GM12878 (cell line): ENCODE data around the gene PPARD. TPM values are rescaled to one million over a fixed set of nuclear protein-coding genes. Genes with fewer than 3 reads are reported as not detected.

Experiments
- ATAC-seq: fragments of 200-7000 bp; cut with Tn5 transposase; 3 replicates; pipeline ENCODE4 v1.9.1; 2020; ENCODE audit warnings: mild to moderate bottlenecking, moderate library complexity
- BruUV-seq: library from RNA; stranded (reverse); fragments of 400-500 nt; replicated peaks from 2 replicates; lab custom pipeline; 2021; lab: Mats Ljungman, UMichigan
- CTCF ChIA-PET: fragments of 300-600 bp; sonication (Branson Sonifier 250); formaldehyde crosslinking; extraction: SDS; loops from one replicate; lab custom pipeline; 2021; ENCODE audit warnings: inconsistent platforms; lab: Yijun Ruan, JAX
- POLR2A ChIA-PET: fragments of 350-600 bp; formaldehyde crosslinking; extraction: SDS; loops from one replicate; lab custom pipeline; 2021; ENCODE audit warnings: inconsistent platforms; lab: Charles Lee
- RAD21 ChIA-PET: fragments of 300-600 bp; sonication (Branson Sonifier 250); formaldehyde crosslinking; loops from one replicate; lab custom pipeline; 2023; ENCODE audit warnings: antibody characterized with exemption; ENCODE audit not compliant: unreplicated experiment; lab: Charles Lee
- SMC1A ChIA-PET: fragments of 300-600 bp; sonication (Branson Sonifier 250); formaldehyde crosslinking; loops from one replicate; lab custom pipeline; 2023; ENCODE audit not compliant: unreplicated experiment, uncharacterized antibody; lab: Charles Lee
- DNase-seq: peaks from one replicate; pipeline ENCODE4 v3.0.0-alpha.2; 2011; ENCODE audit warnings: low read depth, low spot score
- FAIRE-seq: peaks from 3 replicates; lab custom pipeline; 2011; peaks lifted over from hg19 to GRCh38; lab: Jason Lieb, UNC
- H2AFZ ChIP-seq: 2 replicates; pipeline ENCODE4 v1.6.0; 2011; ENCODE audit warnings: low read depth, low read length, control low read depth; ENCODE audit not compliant: control insufficient read depth
- H3K27ac ChIP-seq: 2 replicates; pipeline ENCODE4 v1.5.1; 2011; ENCODE audit warnings: control low read depth; ENCODE audit not compliant: control insufficient read depth, insufficient read depth
- H3K27me3 ChIP-seq, 2 experiments: replicated peaks in 1 of 2; 2 replicates each; pipeline versions ENCODE4 v1.6.0 to v1.6.1; 2011; ENCODE audit warnings: low read length in 1 of 2; ENCODE audit not compliant: control insufficient read depth in 2 of 2, insufficient read depth in 2 of 2
- H3K36me3 ChIP-seq, 2 experiments: 2 replicates each; pipeline ENCODE4 v1.5.1; 2011; ENCODE audit warnings: low read length in 1 of 2; ENCODE audit not compliant: control insufficient read depth in 2 of 2, insufficient read depth in 2 of 2
- H3K4me1 ChIP-seq: 2 replicates; pipeline ENCODE4 v1.6.1; 2011; ENCODE audit warnings: mild to moderate bottlenecking, low read length, moderate library complexity, mixed read lengths; ENCODE audit not compliant: control insufficient read depth, insufficient read depth
- H3K4me2 ChIP-seq: 2 replicates; pipeline ENCODE4 v1.6.0; 2011; ENCODE audit warnings: control low read depth; ENCODE audit not compliant: control insufficient read depth, insufficient read depth
- H3K4me3 ChIP-seq: fragments of 200-600 bp; sonication (generic); 2 replicates; pipeline ENCODE4 v1.5.1; 2016
- H3K79me2 ChIP-seq: 2 replicates; pipeline ENCODE4 v1.6.0; 2011; ENCODE audit warnings: low read length; ENCODE audit not compliant: control insufficient read depth, insufficient read depth
- H3K9ac ChIP-seq: 2 replicates; pipeline ENCODE4 v1.8.0; 2011; ENCODE audit warnings: low read length, control low read depth, mixed read lengths; ENCODE audit not compliant: control insufficient read depth, insufficient read depth
- H3K9me3 ChIP-seq: replicated peaks from 3 replicates; pipeline ENCODE4 v1.5.1; 2011; ENCODE audit warnings: mild to moderate bottlenecking, low read length; ENCODE audit not compliant: control insufficient read depth, insufficient read depth
- H4K20me1 ChIP-seq: 2 replicates; pipeline ENCODE4 v1.6.0; 2011; ENCODE audit not compliant: control insufficient read depth, insufficient read depth
- CBFB ChIP-seq: IDR thresholded peaks from 2 replicates; pipeline ENCODE4 v1.6.1; 2016; ENCODE audit warnings: antibody characterized with exemption, low read depth
- CHD4 ChIP-seq: fragments of 200-600 bp; sonication (generic); IDR thresholded peaks from 2 replicates; pipeline ENCODE4 v1.6.1; 2016; ENCODE audit warnings: mild to moderate bottlenecking
- HDGF ChIP-seq: fragments of 450-650 bp; IDR thresholded peaks from 2 replicates; pipeline ENCODE4 v1.6.1; 2016; ENCODE audit warnings: antibody characterized with exemption
- IKZF2 ChIP-seq, 2 experiments: fragments of 450-650 bp; IDR thresholded peaks; 2 replicates each; pipeline ENCODE4 v1.6.1; 2017; ENCODE audit warnings: mild to moderate bottlenecking in 2 of 2, moderate library complexity in 2 of 2
- RUNX3 ChIP-seq: IDR thresholded peaks from 2 replicates; pipeline ENCODE4 v1.6.1; 2012; ENCODE audit warnings: low read length, inconsistent platforms
- WGBS: methylation state at CpG from one replicate; pipeline ENCODE4 v1.1.6; 2016; ENCODE audit warnings: low lambda C conversion rate; ENCODE audit not compliant: insufficient replicate concordance, insufficient coverage; ENCODE audit errors: missing lambda C conversion rate; 5-methylcytosine and 5-hydroxymethylcytosine counted together
- in situ Hi-C: fragments of 300-500 bp; cut with MboI; formaldehyde crosslinking; loops from 9 replicates; pipeline ENCODE4 v1.14.3; 2018; ENCODE audit warnings: mixed read lengths
- intact Hi-C: fragments of 100-400 bp; cut with micrococcal nuclease; formaldehyde crosslinking; loops from one replicate; pipeline ENCODE4 v1.14.2; 2022; ENCODE audit not compliant: unreplicated experiment
- polyA plus RNA-seq, 11 experiments: library from polyadenylated mRNA; depleted of rRNA in 4 of 11; unstranded in 6 of 11; stranded (reverse) in 5 of 11; fragments of >200 nt; fragmentation: Nextera tagmentation in 4 of 11; fragmentation: Illumina TruSeq in 1 of 11; extraction: Ambion mirVana in 4 of 11; extraction: Trizol in 1 of 11; gene quantifications; 1 replicate in 1 of 11; 2 replicates in 10 of 11; pipeline versions ENCODE4 v1.2.1 to v1.2.3, GENCODE V29; 2011 to 2016; ENCODE audit warnings: inconsistent platforms in 2 of 11, missing spikeins in 2 of 11, low read depth in 1 of 11
- total RNA-seq, 4 experiments: library from RNA; depleted of rRNA in 3 of 4; stranded (reverse); fragments of >200 nt in 3 of 4; fragmentation: Illumina TruSeq in 1 of 4; extraction: Trizol in 1 of 4; gene quantifications; 2 replicates each; pipeline versions ENCODE4 v1.2.1 to v1.2.3, GENCODE V29; 2013 to 2021
- TF ChIP-seq, protein P1 (sequence below): fragments of 450-650 bp; IDR thresholded peaks from 2 replicates; pipeline ENCODE4 v1.6.1; 2016; ENCODE audit warnings: mild to moderate bottlenecking
- TF ChIP-seq, protein P2 (sequence below): IDR thresholded peaks from 2 replicates; pipeline ENCODE4 v1.6.1; 2012; ENCODE audit warnings: low read depth, low read length, improper control_type of control experiment
- TF ChIP-seq, protein P3 (sequence below): fragments of 450-650 bp; IDR thresholded peaks from 2 replicates; pipeline ENCODE4 v1.6.1; 2017; ENCODE audit warnings: low read depth, mild to moderate bottlenecking, moderate library complexity

Gene PPARD
- total and polyA plus RNA-seq, 10 of the 15 experiments (the other 5 are each of a cell fraction or from before 2014, with no cell fraction given) = 0.05 to 12.6 (median 6.7) TPM

DNA sequence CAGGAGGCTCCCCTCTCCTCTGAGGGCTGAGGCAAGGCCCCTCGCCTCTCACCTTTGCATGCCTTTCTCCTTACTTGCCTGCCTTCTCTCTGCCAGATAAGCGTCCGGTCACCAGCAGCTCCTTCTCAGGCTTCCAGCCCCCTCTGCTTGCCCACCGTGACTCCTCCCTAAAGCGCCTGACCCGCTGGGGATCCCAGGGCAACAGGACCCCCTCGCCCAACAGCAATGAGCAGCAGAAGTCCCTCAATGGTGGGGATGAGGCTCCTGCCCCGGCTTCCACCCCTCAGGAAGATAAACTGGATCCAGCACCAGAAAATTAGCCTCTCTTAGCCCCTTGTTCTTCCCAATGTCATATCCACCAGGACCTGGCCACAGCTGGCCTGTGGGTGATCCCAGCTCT lies 21.3 kb upstream of the PPARD start:
- RAD21 ChIA-PET = no interaction called here
- SMC1A ChIA-PET = no interaction called here
- Histone ChIP-seq H3K4me1 (no peaks in the 10 kb centered on the region), H3K36me3 (peaks cover 14 to 22% of the 10 kb centered on the region in 2 experiments), H3K27me3 (no peaks in the 10 kb centered on the region), H3K27ac (no peak overlapping the region), H3K9ac (no peak overlapping the region), H2AFZ (no peak overlapping the region), H3K4me2 (no peak overlapping the region), H3K4me3 (no peak overlapping the region), H3K79me2 (no peaks in the 10 kb centered on the region), H4K20me1 (no peaks in the 10 kb centered on the region), H3K9me3 (no peaks in the 10 kb centered on the region)
- FAIRE-seq (no peak), ATAC-seq (no peak), DNase-seq (no peak)
- intact Hi-C loops (no loop called here), in situ Hi-C loops (no loop called here)
- TSS peak; percentile 50 for BruUV-seq
- TF ChIP-seq, protein P1, sequence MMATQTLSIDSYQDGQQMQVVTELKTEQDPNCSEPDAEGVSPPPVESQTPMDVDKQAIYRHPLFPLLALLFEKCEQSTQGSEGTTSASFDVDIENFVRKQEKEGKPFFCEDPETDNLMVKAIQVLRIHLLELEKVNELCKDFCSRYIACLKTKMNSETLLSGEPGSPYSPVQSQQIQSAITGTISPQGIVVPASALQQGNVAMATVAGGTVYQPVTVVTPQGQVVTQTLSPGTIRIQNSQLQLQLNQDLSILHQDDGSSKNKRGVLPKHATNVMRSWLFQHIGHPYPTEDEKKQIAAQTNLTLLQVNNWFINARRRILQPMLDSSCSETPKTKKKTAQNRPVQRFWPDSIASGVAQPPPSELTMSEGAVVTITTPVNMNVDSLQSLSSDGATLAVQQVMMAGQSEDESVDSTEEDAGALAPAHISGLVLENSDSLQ = no peak
- TF ChIP-seq, protein P2, sequence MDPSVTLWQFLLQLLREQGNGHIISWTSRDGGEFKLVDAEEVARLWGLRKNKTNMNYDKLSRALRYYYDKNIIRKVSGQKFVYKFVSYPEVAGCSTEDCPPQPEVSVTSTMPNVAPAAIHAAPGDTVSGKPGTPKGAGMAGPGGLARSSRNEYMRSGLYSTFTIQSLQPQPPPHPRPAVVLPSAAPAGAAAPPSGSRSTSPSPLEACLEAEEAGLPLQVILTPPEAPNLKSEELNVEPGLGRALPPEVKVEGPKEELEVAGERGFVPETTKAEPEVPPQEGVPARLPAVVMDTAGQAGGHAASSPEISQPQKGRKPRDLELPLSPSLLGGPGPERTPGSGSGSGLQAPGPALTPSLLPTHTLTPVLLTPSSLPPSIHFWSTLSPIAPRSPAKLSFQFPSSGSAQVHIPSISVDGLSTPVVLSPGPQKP = no peak
- TF ChIP-seq CBFB = no peak
- no peak for TF ChIP-seq IKZF2 (IDR thresholded peaks at IDR 0.05)
- TF ChIP-seq, protein P3, sequence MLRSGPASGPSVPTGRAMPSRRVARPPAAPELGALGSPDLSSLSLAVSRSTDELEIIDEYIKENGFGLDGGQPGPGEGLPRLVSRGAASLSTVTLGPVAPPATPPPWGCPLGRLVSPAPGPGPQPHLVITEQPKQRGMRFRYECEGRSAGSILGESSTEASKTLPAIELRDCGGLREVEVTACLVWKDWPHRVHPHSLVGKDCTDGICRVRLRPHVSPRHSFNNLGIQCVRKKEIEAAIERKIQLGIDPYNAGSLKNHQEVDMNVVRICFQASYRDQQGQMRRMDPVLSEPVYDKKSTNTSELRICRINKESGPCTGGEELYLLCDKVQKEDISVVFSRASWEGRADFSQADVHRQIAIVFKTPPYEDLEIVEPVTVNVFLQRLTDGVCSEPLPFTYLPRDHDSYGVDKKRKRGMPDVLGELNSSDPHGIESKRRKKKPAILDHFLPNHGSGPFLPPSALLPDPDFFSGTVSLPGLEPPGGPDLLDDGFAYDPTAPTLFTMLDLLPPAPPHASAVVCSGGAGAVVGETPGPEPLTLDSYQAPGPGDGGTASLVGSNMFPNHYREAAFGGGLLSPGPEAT = no peak
- no peak for TF ChIP-seq RUNX3
- TF ChIP-seq CHD4 = no peak
- TF ChIP-seq HDGF = no peak
- POLR2A ChIA-PET = interaction anchor here (0.6 kb wide), 2 partner anchors 369 to 569 kb away, joined by 3 to 4 read pairs; no protein-coding TSS in a partner anchor
- 92% methylated on average over 8 of the region's 8 CpGs for WGBS
- CTCF ChIA-PET = interaction anchor here (1.1 to 12.2 kb wide), 3 partner anchors 23 to 128 kb away, joined by 4 to 217 read pairs (median 67); partner anchors contain the start of genes DEF6 and FANCE
